NCI-H2107 treated with DMSO at 0.1 percent for 48 hours (cell line): Measurements from ENCODE around the gene VWF.
"Not testable (repeated sequence)": the region's sequence is repeated elsewhere in the genome, so short reads cannot be mapped to it uniquely, and the experiment has no call there.

Experiments
- DNase-seq: peaks from one replicate; lab custom pipeline; 2025; ENCODE audit not compliant: unreplicated experiment; lab: John Stamatoyannopoulos, UW

The VWF gene

DNA sequence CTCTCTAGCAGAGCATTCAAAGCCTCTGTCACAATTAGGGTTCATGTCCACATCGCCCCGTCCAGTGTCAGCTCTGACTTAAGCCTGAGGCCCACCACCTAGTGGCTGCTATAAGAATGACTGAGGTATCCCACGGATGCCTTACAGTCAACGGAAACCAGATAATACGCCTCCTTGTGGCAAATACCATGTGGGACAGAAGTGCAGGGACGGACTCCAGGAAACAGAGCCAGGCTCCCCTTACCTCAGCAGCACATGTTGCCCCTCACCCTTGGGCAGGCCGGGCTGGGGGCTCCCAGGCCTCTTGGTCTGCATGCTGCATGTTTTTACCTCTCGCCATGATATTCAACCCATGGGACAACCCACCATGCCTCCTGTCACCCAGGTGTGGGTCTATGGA lies 86.3 kb downstream of the VWF start:
- peak; percentile 42 for DNase-seq

DNA sequence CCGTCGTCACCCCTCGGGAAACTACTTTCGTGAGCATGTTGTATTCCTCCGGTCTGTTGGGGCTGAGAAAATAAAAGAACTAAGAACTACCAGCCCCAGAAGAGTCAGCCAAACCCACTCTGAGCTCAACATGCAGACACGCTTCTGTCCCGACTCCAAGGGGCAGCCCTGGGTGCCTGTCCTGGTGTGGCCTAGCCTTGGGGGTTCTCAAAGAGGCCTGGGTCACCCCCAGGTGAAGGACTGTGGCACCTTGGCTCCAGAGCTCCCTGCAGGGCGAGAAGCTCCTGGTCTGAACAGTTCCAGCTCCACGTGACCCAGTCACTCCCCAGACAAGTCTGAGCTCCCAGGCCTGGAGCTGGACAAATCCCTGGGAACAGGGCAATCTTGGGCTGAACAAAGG lies 87.0 kb downstream of the VWF start:
- DNase-seq: no peak

DNA sequence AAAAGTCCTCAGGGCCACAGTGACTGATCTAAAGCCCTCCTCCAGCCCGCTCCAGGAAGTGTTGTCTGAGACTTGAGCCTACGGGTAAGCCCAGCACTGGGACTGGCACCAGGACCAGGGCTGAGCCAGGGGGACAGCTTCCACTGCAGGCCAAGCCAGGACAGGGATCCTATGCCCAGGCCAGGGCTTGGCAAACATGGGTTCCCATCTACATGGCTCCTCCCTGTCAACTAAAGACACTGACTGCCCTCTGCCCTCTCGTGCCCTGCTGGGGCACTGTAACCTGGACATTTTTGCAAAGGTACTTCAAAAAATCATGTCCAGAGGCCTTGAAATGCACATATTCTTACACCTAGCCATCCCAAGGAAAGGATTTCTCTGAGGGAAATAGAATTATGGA lies 88.0 kb downstream of the VWF start:
- DNase-seq: no peak

GRCh38 chr12:6034596-6034995 lies 89.9 kb downstream of the VWF start:
- no peak for DNase-seq

DNA sequence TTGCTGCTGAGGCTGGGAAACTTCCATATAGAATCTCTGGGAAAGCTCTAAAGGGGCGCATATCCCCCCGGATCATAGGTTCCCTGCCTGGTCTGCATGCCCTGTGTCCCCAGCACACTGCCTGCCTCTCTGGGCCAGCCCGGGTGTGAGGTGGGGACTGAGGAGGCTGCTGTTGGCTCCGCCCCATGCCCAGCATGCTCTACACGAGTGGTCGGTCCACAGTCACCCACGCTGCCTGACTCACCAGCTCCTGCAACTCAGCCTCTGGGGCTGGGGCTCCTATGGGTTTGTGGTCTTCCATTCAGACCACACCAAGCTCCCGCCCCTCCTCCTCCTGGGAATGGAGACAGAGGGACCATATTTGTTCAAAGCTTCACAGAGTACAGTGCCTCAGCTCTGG lies 90.9 kb downstream of the VWF start:
- no peak for DNase-seq

DNA sequence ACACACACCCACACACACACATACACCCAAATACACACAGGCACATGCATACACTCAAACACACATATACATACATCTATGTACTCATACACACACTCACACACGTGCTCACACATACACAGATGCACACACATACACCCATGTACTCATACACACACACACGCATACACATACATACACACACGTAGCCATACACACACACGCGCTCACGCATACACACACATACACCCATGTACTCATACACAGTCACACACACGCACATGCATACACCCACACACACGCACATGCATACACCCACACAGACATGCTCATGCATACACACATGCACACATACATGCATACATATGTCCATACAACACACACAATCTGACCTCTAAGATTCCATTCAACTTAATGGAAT lies 91.7 kb downstream of the VWF start:
- DNase-seq: no peak

- no peak for DNase-seq
Observed at GRCh38 chr12:6031001-6031400, 93.5 kb downstream of the VWF start.

- no peak for DNase-seq
Observed at GRCh38 chr12:6030081-6030480, 94.4 kb downstream of the VWF start.

DNA sequence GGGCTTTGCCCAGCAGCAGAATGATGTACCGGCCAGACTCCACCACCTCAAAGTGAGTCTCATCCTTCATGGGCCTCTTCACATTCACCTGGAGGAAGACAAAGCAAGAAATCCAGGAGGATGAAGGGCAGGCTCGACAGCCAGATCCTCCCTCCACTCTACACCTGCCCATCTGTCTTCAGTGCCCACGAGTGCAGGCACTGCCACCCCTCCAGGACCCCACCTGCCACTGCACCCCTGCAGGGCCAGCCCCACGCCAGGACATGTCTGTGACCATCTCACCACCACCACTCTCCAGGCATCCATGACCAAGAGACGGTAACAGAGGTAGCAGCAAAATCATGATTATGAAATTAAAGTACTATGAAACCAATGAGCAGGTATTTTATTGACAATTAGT lies 95.1 kb downstream of the VWF start:
- no peak for DNase-seq

DNA sequence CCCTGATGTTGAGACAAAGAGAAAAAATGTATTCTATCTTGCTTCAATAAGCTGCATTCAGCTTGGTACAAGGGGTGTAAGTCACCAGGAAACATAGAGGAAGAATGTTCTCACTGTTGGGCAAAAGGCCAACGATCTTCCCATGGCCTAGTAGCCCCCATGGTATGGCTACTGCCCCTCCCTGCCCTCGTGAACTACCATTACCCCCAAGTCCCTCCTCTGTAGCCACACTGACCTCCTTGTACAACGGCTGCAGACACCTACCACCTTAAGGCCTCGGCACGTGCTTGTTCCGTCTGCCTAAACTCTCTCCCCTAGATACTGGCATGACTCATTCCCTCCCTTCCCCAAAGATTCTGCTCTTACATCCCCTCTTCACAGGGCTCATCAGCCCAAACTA lies 97.5 kb downstream of the VWF start:
- no peak for DNase-seq

DNA sequence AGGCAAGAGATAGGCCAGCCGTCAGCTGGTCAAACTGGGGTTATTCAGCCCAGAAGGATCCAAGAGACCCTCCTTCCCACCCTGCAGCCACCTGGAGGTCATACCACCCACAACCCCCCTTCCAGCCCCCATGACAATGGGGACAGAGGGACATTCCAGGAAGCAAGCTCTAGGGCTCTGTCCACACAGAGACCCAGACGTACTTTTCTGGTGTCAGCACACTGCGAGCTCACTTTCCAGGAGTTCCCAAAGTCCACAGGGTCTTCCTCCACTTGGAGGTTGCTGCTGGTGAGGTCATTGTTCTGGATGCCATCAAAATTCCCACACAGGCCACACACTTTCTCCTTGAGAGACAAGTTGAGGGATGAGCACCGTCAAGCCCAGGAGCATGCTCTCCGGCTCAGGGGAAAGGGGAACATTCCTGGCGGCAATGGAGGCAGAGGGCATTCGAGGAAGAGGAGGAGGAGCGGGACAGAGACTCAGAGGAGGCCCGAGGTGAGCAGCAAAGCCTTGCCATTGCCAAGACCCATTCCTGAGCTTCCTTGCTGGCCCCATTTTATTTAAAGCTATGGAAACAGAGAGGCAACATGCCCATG lies 98.7 kb downstream of the VWF start:
- not testable (repeated sequence) for DNase-seq

DNA sequence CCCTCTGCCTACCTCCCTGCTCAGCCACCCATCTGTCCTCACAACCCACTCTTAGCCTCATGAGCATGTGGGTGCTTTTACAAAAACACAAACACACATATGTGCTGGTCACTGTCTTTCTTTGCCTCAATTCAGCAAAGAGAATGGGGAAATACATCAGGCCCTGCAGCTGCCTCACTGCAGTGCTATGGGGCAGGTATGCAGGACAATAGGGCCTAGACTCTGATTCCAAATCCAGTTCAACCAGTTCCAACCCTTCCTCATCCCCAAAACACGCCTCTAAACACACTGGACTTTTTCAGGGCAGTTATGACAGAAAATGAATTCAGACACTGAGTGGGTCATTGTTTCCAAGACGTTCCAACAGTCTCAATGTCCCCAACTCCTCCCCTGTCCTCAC lies 100.4 kb downstream of the VWF start:
- DNase-seq: not testable (repeated sequence)

DNA sequence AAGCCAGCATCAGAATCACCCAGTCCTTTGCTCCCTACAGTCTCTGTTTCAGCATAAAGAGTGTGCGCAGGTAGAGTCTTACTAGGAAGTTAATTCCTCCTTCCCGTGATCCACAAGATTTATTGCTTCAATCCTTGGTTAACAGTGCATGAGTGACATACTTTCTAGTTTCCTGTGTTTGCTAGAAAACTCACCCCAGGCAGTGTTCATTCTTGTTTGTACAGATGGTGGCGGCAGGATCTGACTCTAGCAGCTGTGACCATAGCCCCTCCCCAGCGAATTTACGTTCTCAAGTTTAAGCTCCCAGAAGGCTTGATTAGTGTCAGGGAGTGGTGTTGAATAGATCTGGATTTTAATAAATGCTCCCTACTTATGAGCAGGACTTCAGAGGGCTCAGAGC lies 103.5 kb downstream of the VWF start:
- DNase-seq: no peak

- DNase-seq: not testable (repeated sequence)
Observed at GRCh38 chr12:6020511-6020910, 104.0 kb downstream of the VWF start.

GRCh38 chr12:6019256-6019655 lies 105.2 kb downstream of the VWF start:
- not testable (repeated sequence) for DNase-seq

GRCh38 chr12:6018265-6018664 lies 106.2 kb downstream of the VWF start:
- DNase-seq: no peak

DNA sequence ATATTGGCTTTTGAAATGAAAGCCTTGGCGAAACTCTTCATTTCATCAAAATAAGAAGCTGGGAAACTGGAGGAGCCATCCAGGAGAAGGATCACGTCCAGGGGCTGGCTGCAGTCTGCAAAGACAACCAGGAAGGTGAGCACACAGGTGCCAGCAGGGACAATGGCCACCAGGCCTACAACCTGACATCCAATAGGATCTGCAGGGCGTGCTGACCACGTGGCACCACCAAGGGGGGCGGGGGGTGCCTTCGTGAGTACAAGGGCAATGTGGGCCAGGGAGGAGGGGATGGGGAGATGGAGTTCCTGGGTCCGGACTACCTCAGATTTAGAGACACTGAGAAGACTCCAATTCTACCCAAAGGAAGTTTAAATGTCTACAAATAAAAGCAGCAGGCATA lies 107.7 kb downstream of the VWF start:
- DNase-seq: no peak

- not testable (repeated sequence) for DNase-seq
Observed at GRCh38 chr12:6016004-6016403, 108.5 kb downstream of the VWF start.

GRCh38 chr12:6015271-6015670 lies 109.2 kb downstream of the VWF start:
- not testable (repeated sequence) for DNase-seq

GRCh38 chr12:6010631-6011350 lies 113.7 kb downstream of the VWF start:
- DNase-seq: not testable (repeated sequence)

- DNase-seq: no peak
Observed at GRCh38 chr12:5997260-5997659, 127.2 kb downstream of the VWF start.

DNA sequence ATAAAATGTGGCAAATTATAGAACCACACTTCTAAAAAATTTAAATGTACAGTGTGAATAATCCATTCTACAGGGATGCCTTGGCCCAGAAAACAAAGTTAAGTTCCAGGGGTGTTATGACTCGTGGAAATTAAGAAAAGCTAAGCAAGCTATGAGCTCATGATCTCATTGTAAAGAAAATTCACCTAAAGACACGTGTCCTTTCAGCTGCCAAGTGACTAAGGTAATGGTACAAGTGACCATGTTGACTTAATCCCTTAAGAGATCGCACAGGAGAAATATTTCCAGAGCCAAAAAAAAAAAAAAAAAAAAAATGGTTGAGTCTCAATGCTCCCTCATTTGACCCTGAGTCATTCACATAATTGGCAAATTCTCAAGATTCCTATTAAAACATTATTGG lies 128.0 kb downstream of the VWF start:
- no peak for DNase-seq

- DNase-seq: no peak
Observed at GRCh38 chr12:5989621-5990020, 134.8 kb downstream of the VWF start.
